Fibroblast of mammary gland (primary cell): ENCODE measurements around the gene RBBP4.

ENCODE experiments used
- DNase-seq: peaks from one replicate; pipeline ENCODE4 v3.0.0-alpha.2; 2010; ENCODE audit warnings: low read depth
- H3K4me3 ChIP-seq: 2 replicates; pipeline ENCODE4 v1.5.1; 2011; ENCODE audit warnings: low read depth, mild to moderate bottlenecking, low read length, moderate library complexity; ENCODE audit not compliant: control insufficient read depth
- CTCF ChIP-seq: conservative IDR thresholded peaks from 2 replicates; pipeline ENCODE4 v1.5.1; 2011; ENCODE audit warnings: low read depth, low read length, inconsistent platforms; ENCODE audit not compliant: control insufficient read depth, insufficient read depth

Gene RBBP4

GRCh38 chr1:32650752-32651460 lies at the start of gene RBBP4:
RBBP4 (plus strand) TSS chr1:32651208; CDS start chr1:32651307, 99 bp downstream.
- DNase-seq: peak; percentile 95
- H3K4me3 ChIP-seq: peak within 1 kb of the TSS; percentile 91
- TF ChIP-seq CTCF: no peak

GRCh38 chr1:32605711-32606424 lies 45.1 kb upstream of the RBBP4 start:
- DNase-seq: no peak
- H3K4me3 ChIP-seq: no peak overlapping the region
- no peak for TF ChIP-seq CTCF

DNA sequence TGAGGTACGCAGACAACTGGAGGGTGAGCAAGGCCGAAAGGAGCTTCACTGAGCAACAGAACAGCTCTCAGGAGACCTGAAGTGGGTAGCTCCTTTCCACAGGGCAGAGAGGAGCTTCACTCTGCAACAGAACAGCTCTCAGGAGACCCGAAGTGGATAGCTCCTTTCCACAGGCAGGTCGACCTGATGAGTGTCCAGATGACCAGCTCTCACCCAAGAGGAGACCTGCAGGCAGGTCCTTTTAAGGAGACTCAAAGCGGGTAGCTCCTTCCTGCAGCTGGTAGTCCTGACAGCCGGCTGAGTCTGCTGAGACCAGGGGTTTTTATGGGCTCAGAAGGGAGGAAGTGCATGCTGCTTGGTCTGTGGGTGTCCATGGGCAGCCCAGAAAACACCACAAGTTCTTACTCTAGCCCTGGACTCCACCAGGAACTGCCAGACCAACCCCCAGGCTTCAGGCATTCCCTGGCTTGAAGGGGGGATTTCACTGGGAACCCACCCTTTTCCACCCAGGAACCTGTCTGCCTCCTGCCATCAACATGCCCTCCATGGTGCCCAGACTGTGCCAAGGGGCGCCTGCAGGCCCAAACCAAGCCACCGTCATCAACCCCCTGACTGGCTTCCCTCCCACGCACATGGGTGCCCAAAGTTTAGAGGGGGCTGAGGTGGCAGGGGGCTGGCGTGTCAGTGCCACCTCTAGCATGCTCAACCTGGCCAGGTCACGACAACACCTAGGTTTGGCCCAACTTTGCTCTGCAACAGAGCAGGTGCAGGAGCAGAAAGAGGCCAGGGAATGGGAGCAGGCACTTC lies 44.2 kb upstream of the RBBP4 start:
- H3K4me3 ChIP-seq: no peak overlapping the region
- DNase-seq: no peak
- no peak for TF ChIP-seq CTCF

DNA sequence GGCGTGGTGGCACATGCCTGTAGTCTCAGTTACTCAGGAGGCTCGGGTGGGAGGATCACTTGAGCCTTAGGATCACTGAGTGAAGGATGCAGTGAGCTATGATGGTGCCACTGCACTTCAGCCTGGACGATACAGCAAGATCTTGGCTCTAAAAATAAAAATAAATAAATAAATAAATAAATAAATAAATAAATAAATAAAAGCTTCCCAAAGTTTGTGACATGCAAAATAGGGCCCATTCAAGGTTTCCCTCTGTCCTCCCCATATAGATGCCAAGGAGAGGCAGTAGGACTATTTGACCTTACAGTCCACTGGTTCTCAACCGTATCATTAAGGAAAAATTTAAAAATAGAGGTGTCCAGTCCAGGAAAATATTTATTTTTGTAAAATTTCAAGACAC lies 41.8 kb upstream of the RBBP4 start:
- no peak overlapping the region for H3K4me3 ChIP-seq
- no peak for TF ChIP-seq CTCF
- no peak for DNase-seq

DNA sequence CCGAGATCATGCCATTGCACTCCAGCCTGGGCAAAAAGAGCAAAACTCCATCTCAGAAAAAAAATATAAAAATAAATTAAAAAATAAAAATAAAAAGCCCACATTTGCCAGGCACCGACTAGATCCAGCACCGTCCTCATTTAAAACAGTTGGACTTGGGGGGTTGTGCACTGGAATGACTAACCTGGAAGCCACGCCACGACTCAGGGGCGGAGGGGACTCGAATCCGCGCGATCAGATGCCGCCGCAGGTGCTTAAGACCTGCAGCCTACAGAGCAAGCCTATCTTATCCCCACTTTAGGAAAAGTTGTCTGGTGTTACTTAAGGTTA lies 39.2 kb upstream of the RBBP4 start:
- peak overlapping the region; percentile 63 for H3K4me3 ChIP-seq
- no peak for TF ChIP-seq CTCF
- DNase-seq: no peak

- peak; percentile 25 for TF ChIP-seq CTCF
- peak; percentile 72 for DNase-seq
- peak overlapping the region; percentile 63 for H3K4me3 ChIP-seq
Measured at GRCh38 chr1:32612189-32612881, 38.7 kb upstream of the RBBP4 start.
